Stimulated activated CD8-positive, alpha-beta memory T cell treated with anti-CD3 and anti-CD28 coated beads, Interleukin-2, amount 100 ng/mL, for 1 hour (primary cell): ENCODE measurements around the gene STRN.
"Not testable (repeated sequence)": the region's sequence is repeated elsewhere in the genome, so short reads cannot be mapped to it uniquely, and the experiment has no call there.

Experiments
- DNase-seq, 2 donors: peaks; one replicate each; pipeline ENCODE4 v3.0.0-alpha.2; 2020; ENCODE audit warnings: low read depth in 2 of 2

STRN gene

DNA sequence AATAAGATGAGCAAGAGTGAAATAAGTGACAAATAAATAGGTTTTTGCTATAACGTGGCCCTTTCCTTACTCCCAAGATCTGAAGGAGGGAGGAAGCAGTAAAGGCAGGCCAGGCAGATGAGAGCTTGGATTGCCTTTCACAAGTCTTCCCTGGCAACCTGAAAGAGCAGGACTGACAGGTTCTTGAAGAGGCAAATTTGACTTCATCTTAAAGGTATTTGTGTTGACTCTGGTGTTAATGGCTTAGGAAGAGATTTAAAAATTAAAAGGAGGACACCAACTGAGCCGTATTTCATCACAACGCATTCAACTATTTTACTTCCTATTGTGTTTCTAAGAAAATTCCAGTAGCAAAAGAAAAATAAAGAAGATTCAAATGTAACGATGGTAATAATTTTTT lies 3.2 kb downstream of the STRN start:
- no peak for DNase-seq

DNA sequence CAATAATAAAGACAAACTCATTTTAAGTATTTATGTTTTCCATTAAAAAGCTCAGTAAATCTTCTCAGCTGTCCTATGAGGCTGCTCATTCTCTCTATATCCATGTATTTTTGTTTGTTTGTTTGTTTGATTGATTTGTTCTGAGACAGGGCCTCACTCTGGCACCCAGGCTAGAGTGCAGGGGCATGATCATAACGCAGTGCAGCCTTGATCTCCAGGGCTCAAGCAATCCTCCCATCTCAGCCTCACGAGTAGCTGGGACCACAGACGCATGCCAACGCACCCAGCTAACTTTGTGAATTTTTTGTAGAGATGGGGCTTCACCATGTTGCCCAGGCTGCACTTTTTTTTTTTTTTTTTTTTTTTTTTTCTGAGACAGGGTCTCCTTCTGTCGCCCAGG lies 5.6 kb downstream of the STRN start:
- no peak for DNase-seq

DNA sequence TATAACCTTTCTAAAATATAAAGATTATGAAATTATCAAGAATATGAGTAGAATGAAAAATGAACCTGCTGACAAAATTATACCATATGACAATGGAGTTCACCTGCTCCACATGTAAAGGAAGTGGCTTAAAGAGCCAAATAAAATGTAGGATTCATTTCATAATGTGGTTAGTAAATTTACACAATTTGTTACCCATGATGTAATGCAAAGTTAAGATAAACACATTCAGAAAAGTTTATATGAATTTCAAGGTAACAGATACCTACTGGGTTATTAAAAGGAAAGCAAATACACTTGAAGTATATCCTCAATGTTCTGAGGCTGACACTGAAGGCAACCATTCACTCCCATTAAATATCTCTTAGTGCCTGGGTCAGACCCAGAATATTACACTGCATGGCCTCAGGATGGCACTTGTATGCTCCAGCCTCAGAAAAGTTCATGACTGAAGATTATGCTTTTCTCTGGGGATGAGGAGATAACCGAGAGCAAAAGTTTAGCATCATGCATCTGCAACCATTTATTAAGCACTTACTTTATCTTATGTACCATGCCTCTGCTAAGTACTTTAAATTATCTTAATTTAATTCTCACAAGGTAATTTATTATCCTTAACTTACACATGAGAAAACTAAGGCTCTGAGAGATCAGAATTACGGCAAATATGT lies 6.2 kb downstream of the STRN start:
- DNase-seq = no peak

DNA sequence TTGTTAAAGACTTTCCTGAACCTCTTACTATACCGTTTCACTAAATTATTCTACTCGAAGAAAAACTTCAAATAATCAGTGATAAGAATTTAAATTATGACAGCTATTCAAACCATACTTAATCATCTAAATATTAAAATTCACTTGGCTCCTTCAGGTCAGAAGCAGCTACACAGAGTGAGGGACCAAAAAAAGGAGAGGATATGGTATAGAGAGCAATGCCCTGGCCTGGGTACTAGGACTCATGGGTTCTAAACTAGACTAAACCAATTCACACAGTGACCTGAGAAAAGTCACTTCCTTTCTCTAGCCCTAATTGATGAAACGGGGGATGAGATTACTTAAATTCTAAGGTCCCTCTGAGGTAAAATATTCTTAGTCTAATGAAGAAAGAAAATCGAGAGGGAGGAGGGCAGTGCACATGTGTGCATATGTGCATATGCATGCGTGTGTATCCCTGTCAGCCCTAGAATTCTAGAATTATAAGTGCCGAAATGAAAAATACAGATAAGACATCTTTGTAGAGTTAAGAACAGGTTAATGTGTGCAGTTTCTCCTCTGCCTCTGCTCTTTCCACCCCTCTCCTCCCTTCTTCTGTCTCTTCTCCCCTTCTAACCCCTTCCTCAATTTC lies 11.2 kb downstream of the STRN start:
- no peak for DNase-seq

DNA sequence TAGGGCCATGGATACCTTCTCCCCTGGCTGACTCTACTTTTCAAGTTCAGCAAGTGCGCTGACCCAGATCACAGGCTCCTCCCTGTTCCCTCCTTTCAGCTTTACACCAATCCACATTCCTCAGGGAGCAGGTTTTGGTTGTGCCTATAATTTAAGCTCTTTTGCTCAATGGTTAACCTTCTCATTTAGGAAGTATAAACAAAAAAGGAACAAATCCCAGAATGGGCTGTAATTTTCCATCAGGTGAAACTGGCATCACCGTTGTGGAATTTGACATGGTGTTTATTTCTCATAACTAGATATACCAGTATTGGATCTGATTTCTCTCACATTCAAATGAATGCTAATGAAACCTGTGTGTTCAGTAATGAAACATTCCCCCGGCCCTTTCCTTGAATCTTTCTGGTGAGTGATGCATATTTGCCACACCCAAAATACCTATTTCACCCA lies 13.6 kb downstream of the STRN start:
- DNase-seq = no peak

DNA sequence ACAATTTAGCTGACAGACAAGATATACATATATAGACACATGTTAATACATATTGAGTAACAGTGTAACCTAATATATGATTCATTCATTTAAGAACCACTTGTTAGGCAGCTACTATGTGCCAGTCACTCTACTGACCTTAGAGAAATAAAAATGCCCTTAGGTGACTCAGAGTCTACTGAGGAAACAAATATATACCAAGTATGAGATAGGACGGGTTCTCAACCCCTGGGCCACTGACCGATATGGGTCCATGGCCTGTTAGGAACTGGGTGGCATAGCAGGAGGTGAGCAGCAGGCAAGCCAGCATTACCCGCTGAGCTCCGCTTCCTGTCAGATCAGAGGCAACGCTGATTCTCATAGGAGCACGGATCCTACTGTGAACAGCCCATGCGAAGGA lies 14.8 kb downstream of the STRN start:
- no peak for DNase-seq

DNA sequence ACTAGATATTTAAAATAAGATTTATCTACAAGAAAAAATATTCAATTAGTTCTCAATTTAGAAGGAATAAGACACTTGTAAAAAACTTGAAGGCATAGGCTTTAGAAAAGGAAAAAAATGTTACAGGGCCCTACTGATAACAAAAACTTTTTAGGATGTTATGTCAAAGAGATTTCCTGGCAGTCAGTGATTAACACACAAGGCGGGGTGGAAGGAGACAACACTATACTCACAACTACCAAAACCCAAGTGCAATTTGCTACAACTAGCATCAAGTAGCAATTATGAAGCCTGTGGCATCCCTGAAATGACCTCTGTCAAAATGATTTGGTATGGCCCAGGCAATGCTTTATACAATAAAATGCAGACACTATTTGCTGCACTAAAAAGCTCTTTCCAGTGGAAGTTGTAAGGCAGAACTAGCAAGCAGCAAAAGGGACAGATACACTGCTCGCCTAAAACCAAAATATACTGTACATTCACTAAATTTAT lies 15.3 kb downstream of the STRN start:
- DNase-seq = no peak

DNA sequence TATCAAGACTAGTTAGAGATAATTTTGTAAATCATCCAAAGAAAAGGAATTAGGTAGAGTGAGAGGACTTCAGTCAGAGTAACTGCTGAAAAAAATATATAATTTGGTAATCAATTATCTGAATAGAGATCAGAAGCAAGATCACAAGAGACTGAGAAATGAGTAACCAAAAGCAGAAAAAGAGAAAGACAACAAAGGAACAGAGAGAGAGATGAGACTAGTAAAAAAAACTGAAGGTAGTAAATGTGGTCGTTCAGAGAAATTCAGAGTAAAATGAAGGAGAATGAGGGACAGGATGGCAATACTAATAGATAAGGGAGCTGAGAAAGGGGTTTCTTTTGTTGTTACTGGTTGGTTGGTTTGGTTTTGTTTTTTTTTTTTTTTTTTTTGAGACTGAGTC lies 16.5 kb downstream of the STRN start:
- DNase-seq = no peak

DNA sequence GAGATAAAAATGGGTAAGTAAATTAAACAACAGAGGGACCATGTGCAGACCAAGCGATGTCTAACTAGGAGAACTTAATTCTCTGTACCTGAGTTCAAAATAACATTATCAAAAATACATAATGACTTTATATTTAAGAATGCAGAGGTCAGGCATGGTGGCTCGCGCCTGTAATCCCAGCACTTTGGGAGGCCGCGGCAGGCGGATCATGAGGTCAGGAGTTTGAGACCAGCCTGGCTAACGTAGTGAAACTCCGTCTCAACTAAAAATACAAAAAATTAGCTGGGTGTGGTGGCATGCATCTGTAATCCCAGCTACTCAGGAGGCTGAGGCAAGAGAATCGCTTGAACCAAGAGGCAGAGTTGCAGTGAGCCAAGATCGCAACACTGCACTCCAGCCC lies 21.1 kb downstream of the STRN start:
- DNase-seq = not testable (repeated sequence)

DNA sequence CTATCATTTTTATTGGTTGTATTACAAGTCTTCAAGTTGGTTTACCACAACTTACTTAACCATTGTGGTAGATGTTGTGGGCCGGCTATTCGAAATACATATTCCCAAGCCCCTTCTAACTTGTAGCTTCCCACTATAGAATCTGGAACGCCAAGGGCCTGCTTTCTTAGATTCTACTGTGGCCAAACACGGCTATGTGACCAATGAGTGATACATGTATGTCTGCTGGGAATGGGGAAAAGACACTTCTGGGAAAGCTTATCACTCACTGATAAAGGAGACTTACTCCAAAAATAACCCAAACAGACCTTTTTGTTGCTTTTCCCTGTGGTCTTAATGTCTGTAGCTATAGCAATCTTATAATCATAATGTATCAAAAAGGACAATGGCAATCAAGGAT lies 24.5 kb downstream of the STRN start:
- DNase-seq = no peak

DNA sequence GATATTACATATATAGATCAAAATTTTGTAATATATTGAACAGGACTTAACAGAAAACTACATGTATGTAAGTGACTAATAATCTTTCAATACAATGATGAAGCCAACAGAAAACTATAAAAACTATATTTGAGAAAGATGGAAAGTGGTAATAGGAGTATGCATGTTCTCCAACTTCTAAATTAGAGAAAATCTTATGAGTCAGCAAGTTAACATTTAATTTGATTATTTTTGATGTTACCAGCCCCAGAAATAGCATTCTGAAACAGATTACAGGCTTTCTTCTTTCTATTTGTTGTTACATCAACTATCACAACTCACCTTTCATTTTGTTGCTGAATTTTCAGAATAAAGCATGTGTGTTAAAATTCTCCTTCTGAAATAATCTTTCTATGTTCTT lies 29.8 kb downstream of the STRN start:
- DNase-seq = not testable (repeated sequence)

DNA sequence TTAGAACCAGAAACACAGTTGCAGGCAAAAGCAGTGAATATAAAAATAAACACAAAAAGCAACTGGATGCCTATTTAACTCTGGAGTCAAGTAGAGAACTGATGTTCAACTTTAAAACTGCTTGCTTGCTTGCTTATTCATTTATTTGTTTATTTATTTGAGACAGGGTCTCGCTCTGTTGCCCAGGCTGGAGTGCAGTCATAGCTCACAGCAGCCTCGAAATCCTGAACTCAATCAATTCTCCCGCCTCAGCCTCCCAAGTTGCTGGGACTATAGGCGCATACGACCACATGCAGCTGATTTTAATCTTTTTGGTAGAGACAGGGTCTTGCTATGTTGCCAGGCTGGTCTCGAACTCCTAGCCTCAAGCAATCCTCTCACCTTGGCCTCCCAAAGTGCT lies 34.6 kb downstream of the STRN start:
- not testable (repeated sequence) for DNase-seq

DNA sequence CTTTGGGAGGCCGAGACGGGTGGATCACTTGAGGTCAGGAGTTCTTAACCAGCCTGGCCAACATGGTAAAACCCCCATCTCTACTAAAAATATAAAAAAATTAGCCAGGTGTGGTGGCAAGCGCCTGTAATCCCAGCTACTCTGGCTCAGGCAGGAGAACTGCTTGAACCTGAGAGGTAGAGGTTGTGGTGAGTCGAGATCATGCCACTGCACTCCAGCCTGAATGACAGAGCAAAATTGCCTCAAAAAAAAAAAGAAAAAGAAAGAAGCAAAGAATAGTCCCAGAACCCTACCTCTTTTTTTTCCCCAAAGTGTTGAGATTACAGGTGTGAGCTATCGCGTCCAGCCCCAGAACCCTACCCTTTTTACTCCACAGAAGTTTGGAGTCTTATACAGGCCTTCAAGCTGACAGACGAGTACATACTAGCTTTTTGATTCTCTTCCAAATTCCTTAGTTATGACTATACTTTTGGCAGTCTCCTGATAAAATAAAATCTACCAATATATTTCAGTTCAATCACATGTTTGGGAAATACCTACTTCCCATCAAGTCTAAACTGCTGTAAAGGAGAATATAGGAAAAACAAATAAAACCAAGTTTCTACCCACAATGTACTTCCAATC lies 35.4 kb downstream of the STRN start:
- DNase-seq = not testable (repeated sequence)

DNA sequence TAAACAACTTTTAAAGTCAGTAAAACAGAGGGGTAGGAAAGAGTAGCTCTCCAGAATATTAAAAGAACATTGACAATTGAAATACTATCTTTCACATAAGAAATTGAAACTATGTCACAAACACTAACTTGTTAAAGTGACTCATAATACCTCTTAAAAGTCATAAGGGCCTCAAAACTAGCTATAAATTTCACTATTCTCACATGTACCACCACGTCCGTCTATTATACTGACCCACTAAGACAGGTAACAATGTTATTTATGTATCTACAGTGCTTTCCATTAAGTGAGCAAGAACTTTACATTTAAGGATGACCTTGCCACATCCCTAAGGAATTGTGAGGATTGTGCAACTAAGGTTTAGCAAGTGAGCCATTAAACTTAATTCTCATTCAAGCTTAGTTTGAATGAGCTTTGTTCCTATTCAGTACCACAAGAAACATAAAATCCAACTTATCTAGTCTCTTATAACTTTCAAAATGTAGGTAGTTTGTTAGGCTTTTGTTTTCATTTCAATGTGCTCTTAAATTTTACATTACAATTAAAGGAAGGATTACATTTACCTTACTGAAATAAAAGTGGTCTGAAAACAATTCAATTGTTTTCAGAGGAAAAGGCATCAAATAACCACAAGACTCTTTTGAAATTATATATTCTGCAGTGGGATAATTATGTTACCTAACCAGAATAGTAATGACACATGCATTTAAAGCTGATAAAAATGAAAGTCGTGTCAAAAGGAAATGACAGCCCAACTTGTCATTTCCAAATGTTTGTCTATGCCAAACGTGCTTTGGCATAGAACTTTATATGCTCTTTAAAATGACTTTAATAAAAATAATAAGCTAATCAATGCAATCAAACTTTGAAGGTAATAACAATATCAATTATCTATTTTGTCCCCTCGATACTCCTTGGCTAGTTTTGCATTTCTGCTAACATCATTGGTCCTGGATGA lies 39.9 kb downstream of the STRN start:
- not testable (repeated sequence) for DNase-seq

DNA sequence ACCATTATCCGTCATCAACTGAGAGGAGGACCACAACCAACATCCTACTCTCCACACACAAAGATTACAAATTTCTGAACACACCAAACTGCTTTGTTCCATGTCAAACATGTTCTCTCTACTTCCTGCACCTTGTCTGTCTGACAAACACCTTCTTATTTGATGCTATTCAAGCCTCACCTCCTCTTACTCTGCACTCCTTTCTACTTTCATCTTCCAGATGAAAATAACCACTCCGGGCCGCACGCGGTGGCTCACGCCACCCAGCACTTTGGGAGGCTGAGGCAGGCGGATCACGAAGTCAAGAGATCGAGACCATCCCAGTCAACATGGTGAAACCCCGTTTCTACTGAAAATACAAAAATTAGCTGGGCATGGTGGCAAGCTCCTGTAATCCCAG lies 43.7 kb downstream of the STRN start:
- DNase-seq = not testable (repeated sequence)

DNA sequence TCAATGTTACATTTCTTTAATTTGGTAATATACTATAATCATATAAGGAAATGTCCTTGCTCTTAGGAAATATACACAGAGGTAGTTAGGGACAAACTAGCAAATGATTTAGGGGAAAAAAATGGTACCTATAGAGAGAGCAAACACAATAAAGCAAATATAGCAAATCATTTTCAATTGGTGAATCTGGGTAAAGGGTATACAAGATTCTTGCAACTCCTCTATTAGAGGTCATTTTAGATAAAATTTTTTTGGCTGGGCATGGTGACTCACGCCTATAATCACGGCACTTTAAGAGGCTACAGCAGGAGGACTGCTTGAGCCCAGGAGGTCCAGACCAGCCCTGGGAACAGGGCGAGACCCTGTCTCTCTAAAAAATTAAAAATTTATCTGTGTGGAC lies 44.4 kb downstream of the STRN start:
- DNase-seq = no peak

DNA sequence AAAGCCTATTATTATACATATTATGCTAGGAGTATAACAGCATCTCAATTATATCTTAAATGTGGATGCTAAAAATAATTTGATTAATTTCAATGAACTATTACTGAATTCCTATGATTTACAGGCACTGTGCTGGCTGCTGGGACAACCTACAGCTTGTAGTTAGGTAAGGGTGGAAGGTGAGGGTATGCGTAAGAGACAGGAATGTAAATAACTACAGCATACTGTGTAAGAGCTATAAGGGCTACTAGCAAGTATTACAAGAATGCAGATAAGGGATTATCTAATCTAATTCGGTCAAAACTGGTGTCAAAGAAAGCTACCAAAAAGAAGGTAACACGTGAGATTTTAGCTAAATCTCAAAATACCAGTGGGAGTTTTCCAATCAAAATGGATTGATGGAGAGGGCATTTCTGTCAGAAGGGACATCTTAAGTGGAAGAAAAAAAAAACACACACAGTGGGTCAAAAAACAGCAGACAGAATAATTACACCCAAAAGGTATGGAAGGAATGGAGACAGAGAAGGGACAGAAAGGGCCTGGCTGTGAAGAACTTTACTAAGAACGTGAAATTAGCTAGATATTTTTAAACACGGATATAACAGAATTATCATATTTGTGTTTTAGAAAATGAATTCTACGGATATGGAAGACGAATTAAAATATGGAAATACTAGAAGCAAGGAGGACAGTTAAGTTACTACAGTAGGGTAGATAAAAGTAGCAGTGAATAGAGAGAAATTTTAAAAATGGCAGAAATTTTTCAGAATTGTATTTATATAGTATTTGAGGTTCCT lies 47.1 kb downstream of the STRN start:
- no peak for DNase-seq

DNA sequence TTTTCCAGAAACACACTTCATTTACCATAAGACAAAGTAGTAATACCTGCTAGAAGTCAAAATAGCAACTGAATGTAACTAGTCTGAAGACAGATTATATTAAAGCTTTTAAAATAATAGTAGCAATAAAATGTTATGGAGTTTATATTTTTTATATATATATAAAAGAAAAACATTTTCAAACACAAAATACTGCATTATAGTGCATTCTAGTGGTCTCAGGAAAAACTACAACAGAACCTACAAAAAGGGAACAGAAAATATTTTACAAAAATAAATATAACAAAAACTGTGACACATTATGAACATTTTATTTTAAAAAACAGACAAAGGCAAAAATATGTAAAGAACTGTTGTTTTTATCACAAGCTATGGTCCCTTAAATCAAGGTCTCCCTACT lies 48.0 kb downstream of the STRN start:
- no peak for DNase-seq

DNA sequence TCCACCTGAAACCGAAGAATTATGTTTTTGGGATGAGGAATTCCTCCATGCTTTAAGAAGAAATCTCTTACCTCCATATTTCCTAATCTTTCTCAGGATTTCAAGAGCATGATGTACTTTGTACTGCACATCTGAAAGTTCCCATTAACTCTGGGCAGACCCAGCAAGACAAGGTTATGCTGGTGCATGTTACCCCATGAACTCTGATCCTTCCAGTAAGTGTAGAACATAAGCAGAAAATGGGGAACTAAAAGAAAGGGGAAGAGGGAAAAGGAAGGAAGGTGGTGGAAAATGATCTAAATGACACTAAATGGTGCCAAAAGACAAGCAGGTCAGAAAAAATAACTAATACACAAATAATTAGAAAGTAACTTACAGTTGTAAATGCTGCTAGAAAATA lies 50.7 kb downstream of the STRN start:
- DNase-seq = no peak

DNA sequence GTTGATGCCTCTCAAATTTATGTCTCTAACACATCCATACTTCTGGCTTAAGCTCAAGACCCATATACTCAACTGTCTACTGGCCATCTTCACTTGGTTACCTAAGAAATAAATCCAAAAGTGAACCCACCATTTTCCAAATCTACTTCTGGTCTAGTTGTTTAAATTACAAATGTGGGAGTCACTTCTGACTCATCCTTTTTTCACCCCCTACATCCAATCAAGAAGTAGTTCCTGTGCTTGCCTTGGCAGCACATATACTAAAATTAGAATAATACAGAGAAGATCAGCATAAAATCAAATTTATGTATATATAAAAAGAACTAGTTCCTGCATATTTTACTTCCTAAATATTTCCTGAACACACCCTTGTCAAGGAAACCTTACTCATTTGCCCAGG lies 53.6 kb downstream of the STRN start:
- DNase-seq = no peak

DNA sequence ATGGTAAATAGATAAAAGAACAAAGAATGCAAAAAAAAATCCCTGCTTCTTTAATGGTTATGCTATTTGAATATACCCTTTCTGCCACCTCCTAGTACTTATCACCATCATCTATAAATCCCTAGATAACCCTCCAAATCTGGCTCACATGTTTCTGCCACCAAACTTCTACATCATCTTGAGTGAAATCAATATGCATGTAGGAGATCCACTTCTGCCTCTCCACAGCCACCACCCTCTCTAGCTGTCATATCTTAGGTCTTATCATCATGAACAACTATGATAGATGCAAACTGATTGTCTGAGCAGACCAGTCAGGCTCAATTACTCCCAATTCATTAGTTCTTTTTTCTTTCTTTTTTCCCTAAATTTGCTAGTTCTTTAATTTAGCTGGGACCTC lies 55.3 kb downstream of the STRN start:
- DNase-seq = no peak
